HG02763 (cell line): ENCODE measurements around the gene ARVCF.
"Not testable (repeated sequence)": the region's sequence is repeated elsewhere in the genome, so short reads cannot be mapped to it uniquely, and the experiment has no call there.

Experiments
- ATAC-seq: cut with Tn5 transposase; IDR thresholded peaks from one replicate; pipeline ENCODE4 v1.9.1; 2021; ENCODE audit warnings: mild to moderate bottlenecking, moderate library complexity; ENCODE audit not compliant: unreplicated experiment

Gene ARVCF

DNA sequence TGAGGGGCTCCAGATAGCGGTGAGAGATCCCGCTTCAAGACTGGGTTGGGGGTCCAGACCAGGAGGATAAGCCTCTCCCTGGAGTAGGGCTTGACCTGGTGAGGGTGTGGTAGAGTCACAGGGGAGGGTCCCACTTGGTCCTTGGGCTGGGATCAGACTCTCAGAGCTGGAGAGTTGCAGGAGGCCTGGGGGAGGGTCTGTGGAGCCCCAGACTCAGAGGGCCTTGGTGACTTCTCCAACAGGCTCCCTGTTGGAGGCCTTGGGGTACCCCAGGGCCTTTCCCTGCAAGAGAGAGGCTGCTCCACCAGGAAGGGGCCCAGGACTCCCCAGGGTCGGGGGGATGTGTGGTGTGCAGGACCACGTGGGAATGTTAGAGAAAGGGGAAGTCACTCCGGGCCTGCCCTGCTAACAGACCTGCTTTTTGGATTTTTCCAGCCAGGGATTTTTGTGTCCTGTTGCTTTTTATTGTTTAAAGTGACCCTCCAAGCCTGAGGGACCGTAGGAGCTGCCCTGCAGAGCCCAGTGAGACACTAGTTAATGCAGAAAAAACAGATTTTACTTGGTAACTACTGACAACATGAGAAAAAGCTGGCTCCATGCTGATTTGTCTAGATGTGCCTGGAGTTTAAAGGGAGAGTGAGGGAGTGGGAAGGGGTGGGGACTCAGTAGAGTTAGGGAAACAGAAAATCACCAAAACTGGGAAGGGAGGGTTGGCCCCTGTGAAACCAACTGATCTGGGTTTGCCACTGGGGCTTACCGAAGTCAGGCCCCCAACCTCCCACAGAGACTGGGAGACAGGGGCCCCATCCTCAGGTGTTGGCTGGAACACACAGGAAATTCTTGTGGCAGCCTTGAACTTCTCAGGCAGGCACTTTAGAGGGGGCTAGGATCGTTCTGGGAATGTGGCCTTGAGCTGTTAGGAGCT, 74.2 kb downstream of the ARVCF start:
- peak; percentile 9 for ATAC-seq

DNA sequence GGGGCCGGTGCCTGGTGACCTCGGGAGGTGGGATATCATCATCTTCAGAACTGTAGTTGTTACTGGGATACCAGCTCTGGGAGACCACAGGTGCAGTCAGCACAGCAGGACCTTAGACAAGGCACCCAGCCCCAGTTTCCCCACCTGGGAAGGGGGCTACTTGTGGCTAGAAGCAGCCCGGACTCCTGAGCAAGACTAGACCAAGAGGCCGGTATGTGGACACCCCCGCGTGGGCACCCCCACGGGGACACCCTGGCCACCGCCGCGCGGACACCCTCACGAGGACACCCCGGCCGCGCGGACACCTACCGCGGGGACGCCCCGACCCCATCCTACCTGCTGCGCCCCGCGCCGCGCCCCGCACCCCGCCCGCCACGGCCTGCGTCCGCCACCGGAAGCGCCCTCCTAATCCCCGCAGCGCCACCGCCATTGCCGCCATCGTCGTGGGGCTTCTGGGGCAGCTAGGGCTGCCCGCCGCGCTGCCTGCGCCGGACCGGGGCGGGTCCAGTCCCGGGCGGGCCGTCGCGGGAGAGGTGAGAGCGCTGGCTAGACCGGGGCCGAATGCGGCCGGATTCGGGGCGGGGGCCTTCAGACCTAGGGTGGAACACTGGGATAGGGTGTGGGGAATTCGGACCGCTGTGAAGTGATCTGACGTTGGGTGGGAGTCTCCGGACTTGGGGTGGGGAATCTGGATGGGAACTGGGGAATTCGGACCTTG, 75.1 kb downstream of the ARVCF start, which contains the start of the genes COMT and TXNRD2:
COMT (plus strand) TSS at position 408 of the 718 bp plus-strand sequence. CDS start 20,755 bp downstream, outside the sequence.
TXNRD2 (minus strand) TSS at position 454 of the 718 bp plus-strand sequence; CDS start at position 439, 15 bp downstream.
- ATAC-seq, result peak; percentile 77

DNA sequence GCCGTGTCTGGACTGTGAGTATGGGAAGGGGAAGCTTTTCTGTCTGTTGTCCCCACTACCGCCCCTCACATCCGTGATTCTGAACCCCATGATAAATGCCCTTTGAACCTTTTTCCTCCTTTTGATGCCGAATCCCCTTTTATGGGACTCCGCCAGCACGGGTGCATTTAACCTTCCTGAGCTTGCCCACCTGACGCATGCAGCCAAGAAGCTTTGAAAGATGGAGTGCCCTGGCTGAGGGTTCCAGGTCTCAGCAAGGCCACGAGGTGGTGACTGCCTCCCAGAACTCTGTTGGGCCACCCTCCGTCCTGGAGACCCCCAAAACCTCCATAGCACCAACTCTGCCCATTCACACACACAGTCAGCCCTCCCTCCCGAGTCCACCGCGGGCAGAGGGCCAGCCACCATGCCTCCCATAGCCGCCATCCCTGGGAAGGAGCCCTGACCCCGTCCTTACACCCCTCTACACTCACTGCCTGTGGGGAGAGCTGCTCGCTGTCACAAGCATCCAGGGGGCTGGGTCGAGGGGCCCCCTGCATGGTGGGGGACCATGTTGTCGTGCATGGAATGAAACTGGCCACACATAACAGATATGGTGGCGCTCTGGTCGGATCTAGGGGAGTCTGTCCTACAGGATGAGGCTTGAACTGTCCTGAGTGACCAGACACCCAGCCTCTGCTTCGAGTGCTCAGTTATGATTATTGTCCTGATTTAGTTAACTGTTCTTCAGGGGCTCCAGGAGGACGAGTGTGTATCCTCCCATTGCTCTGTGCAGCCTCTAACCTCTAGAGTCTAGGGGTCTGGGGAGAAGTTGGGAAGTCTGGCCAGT, 75.9 kb downstream of the ARVCF start:
- no peak for ATAC-seq

DNA sequence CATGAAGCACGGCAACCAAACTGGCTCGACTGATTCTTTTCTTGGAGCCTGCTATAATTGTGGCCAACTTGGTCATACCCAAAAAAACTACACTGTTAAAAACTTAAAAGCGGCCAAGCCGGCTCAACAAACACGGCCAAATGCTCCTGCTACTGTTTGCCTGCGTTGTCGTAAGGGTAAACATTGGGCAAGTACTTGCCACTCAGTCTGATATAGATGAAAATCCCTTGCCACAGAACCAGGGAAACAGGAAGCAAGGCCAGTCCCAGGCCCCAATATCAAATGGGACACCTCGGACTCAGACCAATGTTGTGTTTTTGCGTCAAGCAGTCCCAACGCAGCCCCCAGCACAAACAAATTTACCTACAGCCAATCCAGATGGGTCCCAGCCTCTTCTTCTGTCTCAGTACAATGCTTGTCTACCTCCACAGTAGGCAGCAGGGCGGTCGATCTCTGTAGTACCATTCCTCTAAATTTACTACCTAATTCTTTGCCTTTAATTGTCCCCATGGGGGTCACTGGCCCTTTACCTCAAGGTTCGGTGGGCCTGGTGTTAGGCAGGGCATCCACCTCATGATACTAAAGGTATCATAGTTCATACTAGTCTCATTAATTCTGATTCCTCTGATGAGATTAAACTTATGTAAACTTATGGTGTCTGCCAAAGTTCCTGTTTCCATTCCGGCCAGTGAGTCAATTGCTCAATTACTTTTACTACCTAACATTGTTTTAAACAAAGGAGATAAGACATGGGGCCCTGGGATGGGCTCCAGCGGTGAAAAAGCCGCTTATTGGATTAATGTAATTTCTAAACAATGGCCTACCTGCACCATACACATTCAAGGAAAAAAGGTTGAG, 78.8 kb downstream of the ARVCF start:
- no peak for ATAC-seq

DNA sequence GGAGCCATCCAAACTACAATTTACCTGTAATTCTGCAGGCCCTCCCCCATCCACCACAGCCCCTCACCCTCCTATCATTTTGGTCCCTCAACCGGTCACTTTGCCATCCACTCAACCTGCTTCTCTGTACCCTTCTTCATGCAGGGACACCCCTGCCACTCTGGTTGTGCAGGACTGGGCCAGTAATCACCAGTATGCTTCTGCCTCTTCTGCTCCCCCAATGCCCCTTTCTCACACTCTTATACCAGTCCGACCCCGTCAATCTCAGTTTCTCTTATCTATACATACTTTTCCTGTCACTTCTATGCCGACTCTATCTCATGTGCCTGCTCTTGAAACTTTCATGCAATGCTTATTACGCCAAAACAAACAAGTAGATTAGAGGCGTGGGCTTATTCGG, 80.1 kb downstream of the ARVCF start:
- no peak for ATAC-seq

DNA sequence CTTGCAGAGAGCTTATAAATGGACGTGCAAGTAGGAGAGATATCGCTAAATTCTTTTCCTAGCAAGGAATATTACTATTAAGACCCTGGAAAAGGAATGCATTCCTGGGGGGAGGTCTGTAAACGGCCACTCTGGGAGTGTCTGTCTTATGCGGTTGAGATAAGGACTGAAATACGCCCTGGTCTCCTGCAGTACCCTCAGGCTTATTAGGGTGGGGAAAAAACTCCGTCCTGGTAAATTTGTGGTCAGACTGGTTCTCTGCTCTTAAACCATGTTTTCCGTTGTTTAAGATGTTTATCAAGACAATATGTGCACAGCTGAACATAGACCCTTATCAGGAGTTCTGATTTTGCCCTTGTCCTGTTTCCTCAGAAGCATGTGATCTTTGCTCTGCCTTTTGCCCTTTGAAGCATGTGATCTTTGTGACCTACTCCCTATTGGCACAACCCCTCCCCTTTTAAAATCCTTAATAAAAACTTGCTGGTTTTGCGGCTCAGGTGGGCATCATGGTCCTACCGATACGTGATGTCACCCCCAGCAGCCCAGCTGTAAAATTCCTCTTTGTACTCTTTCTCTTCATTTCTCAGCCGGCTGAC, 81.4 kb downstream of the ARVCF start:
- not testable (repeated sequence) for ATAC-seq

DNA sequence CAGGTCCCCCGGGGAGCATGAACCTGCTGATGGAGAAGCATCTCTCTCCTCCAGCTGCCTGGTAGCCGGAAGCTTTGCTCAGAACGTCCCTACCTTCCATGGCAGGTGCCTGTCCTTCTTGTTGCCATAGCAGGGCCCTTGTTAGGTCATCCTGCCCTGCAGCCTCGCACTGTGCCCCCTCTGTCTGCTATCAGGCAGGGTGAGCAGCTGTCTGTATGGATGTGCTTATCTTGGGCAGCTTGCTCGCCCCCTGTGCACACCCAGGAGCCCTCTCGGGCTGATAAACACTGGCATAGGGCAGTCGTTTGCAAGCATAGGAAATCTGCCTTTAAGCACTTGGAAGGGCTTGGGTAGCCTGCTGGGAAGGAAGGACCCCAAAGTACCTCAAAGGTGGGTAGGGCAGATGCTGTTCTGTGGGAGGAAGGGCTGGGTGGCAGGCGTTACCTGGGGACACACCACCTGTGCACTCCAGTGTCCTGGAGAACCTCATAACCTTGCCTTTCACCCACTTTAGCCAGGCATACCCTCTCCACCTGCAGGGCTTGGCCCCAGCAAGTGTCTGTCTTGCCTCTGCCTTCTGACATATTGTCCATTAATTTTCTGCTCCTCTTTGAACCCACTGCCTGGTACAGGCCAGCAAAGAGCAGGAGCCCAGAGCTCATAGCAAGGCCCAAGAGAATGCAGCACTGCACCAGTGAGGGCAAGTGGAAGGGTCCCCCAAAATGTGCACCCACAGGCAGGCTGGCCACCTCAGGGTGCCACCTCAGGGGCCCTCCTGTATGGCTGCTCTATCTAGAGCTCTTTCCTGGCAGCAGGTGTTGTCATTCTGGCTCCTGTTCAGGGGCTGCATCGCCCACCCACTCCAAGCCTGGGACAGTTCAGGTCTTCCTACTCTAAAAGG, 83.0 kb downstream of the ARVCF start:
- no peak for ATAC-seq

DNA sequence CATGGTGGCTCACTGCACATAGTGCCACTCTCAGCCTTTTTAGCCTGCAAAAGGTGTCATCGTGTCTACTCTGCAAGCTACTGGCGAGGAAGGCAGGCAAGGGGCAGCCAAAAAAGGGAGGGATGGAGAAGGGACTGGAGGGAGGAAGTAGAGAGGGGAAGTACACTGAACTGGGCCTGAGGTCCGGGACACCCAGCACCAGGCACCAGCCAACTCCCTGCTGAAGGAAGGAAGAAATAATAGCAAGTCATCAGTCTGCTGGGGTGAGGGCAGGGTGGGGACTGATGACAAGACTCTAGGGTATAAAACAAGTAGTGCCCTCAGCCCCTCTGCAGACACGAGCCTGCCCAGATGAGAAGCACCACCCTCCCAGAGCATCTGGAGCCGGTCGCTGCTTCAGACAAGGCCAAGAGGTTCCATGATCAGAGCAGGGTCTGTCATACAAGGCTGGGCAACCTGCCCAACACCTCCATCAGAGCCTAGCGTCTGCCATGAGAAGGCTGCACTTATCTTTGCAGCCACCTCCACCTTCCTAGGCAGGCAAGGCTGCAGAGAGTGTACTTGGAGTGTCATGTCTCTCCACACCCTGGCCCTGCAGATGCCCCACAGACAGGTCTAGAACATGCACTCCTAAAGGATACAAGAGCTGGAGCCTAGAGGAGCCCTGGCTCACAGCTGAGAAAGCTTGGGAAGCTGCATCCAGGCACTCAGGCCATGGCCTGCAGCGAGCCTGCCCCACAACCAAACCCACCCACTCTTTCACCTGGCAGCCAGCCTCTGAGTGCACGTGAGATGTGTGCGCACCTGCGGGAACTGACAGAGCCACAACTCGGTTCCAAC, 84.0 kb downstream of the ARVCF start:
- no peak for ATAC-seq

DNA sequence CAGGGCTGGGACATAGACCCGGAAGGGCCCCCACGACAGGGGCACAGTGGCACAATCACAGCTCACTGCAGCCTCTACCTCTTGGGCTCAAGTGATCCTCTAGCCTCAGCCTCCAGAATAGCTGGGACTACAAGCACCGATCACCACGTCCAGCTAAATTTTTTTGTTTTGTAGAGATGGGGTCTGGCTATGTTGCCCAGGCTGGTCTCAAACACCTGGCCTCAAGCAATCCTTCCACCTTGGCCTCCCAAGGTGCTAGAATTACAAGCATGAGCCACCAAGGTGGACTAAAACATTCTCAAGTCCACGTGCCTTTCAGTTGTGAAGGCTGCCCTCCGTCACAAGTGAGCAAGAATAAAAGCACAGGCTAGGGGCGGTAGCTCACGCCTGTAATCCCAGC, 85.1 kb downstream of the ARVCF start:
- no peak for ATAC-seq

DNA sequence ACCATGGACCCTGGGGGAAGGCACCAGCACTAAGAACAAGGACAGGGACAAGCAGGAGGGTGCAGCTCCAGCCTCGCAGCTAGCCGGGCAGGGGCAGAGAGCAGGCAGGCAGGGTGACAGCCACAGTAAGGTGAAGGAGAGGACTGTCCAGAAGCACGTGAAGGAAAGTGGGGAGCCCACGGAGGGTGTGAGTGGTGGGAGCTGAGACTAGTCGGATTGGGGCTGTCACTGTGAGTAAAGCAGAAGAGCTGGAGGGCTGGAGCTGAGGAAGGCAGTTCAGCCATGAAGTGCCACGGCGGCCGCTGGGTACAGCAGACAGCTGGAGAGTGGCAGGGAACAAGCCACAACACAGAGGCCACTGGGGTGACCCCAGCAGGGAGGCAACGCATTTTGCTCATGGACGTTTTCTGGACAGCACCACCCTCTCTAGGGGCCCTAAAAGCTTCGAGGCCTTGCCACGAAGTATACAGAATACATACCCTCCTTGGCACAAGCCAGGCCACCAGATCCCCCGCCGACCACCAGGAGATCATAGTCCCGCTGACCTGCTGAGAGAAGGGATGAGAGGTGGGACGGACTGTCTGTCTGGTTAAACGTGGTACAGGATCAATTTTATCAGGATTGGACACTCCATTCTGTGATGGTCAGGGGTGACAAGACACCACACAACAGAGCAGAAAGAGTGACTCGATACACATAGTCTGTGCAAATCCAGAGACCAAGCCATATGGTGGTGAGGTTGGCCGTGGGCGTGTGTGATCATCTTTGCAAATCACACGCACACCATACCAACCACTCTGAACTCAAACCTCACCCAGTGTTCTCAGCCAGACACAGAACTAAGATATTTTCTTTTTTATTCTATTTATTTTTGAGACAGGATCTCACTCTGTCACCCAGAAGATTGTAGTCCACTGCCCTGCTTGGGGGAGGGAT, 85.8 kb downstream of the ARVCF start:
- no peak for ATAC-seq

DNA sequence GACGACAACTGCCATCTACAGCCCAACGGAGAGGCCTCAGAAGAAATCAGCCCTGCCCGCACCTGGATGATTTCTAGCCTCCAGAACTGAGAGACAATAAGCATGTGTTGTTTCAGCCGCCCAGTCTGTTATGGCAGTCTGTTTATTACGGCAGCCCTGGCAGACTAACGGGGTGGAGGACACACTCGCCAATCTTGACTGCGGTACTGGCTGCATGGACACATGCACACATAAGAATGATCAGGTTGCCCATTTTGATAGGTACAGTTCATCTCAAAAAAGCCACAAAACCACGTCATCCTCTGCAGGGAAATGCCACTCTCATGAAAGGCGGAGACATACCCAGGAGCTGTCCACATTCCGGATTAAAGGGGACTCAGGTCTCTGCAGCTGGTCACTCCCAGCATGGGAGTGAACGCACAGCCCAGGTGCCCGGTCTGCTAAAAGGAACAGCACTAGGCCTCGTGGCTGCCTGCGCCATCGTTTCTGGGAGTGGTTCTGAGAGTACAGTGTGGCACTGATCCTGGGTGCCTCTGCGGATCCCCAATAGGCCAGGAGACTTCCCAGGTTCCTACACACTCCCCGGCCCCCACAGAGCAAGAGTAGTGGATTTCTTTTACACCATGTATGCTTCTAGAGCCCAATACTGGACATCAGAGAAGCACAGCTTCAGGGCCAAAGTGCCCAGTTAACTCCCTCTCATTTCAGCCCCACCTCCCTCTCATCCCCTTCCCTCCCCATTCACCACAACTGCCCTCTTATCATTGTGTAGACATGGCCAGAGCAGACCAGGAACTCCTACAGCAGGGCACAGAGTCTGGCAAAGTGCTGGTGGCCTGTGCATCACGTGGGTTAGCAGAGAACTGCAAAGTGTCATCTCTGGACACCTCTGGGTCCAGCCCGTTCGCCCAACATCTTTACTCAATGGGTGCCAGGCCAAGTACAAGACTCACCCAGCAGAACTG, 86.8 kb downstream of the ARVCF start:
- ATAC-seq, result no peak

DNA sequence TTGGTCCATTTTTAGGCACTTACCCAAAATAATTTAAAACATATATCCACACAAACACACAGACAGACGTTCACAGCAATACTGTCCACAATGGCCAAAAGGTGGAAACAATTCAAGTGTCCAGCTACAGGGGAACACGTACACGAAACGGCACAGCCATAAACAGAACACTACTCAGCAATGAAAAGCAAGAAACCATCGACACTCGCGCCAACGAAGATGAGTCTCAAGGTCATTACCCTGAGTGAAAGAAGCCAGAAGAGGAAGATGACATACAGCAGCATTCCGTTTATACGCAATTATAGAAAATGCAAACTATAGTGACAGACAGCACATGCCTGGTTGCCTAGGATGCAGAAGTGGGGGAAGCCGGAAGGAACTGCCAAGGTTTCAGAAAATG, 88.4 kb downstream of the ARVCF start:
- no peak for ATAC-seq

DNA sequence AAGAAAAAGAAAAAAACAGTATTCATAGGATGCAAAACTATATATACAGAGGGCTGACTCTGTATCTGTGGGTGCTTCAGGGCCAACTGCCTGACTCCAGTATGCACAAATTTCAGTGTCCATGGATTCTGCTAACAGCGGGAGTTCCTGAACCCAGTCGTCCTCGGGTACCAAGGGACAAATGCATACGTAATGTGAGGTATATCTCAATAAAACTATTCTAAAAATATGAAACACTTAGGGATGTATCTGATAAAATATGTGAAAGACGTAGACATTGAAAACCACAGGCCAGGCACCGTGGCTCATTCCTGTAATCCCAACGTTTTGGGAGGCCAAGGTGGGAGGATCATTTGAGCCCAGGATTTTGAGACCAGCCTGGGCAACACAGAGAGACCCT, 88.9 kb downstream of the ARVCF start:
- ATAC-seq, result no peak

DNA sequence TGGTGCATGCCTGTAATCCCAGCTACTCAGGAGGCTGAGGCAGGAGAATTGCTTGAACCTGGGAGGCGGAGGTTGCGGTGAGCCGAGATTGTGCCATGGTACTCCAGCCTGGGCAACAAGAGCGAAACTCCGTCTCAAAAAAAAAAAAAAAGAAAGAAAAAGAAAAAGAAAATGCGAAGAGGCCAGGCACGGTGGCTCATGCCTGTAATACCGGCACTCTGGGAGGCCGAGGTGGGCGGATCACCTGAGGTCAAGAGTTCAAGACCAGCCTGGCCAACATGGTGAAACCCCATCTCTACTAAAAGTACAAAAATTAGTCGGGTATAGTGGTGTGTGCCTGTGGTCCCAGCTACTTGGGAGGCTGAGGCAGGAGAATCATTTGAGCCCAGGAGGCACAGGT, 90.6 kb downstream of the ARVCF start:
- not testable (repeated sequence) for ATAC-seq

DNA sequence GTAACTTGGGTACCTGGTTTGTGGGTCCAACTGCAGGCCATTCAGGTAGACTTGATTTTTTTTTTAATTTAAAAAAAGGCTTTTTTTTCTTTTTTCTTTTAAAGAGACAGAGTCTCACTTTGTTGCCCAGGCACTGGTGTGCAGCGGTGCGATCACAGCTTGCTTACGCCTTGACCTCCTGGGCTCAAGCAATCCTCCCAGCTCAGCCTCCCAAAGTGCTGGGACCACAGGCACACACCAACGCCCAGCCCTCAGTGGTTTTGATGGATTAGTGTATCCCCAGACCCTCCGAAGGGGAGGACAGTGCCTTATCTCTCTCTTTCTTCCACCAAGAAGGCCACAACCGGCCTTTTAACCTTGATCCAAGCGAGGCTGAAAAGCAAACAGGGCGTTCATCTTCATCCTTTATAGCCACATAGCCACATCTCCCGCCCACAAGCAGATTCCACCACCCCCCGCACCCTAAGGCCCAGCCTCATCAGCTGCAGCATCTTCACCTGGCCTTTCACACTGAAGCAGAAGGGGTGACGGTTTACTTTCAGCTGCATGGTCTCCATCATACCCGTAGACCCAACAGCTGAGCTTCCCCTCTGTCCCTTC, 92.6 kb downstream of the ARVCF start:
- ATAC-seq, result no peak
